Measurements from ENCODE around the gene TRIM49D1. TPM values are rescaled to one million over a fixed set of nuclear protein-coding genes. Genes with fewer than 3 reads are reported as not detected.
"Not testable (repeated sequence)": the region's sequence is repeated elsewhere in the genome, so short reads cannot be mapped to it uniquely, and the experiment has no call there.

Gene TRIM49D1
- total RNA-seq (2014; rRNA removed; shearing (Covaris generic)) = not detected in 2 replicates

GRCh38 chr11:89922195-89922660 is at the start of gene TRIM49D1:
Gene TRIM49D1, minus strand, starts transcription at chr11:89922245. Its CDS starts 4,535 bp downstream, at chr11:89917710.
- DNase-seq (ENCODE audit: low read depth) = no peak

GRCh38 chr11:89965737-89966136 is 43.7 kb upstream of the TRIM49D1 start, which contains the start of gene TRIM64:
Gene TRIM64, plus strand, starts transcription at chr11:89966037. Its CDS starts 2,467 bp downstream, at chr11:89968504.
- DNase-seq (ENCODE audit: low read depth) = not testable (repeated sequence)

GRCh38 chr11:89960833-89961232 is 38.8 kb upstream of the TRIM49D1 start:
- DNase-seq (ENCODE audit: low read depth) = not testable (repeated sequence)

GRCh38 chr11:89923764-89924163 is 1.7 kb upstream of the TRIM49D1 start, which contains the start of gene TRIM49D2:
Gene TRIM49D2, plus strand, starts transcription at chr11:89924064. Its CDS starts 2,698 bp downstream, at chr11:89926762.
- not testable (repeated sequence) for DNase-seq (ENCODE audit: low read depth)

GRCh38 chr11:89900809-89901208 is 21.2 kb downstream of the TRIM49D1 start:
- DNase-seq (ENCODE audit: low read depth) = not testable (repeated sequence)

- DNase-seq (ENCODE audit: low read depth) = not testable (repeated sequence)
Observed at GRCh38 chr11:89893245-89893644, 28.8 kb downstream of the TRIM49D1 start.

- not testable (repeated sequence) for DNase-seq (ENCODE audit: low read depth)
Observed at GRCh38 chr11:89877511-89877910, 44.5 kb downstream of the TRIM49D1 start.

- not testable (repeated sequence) for DNase-seq (ENCODE audit: low read depth)
Observed at GRCh38 chr11:89872588-89872987, 49.5 kb downstream of the TRIM49D1 start.

- DNase-seq (ENCODE audit: low read depth) = not testable (repeated sequence)
Observed at GRCh38 chr11:89865223-89865622, 56.8 kb downstream of the TRIM49D1 start.

GRCh38 chr11:89863906-89864704 is 57.9 kb downstream of the TRIM49D1 start:
- DNase-seq (ENCODE audit: low read depth) = not testable (repeated sequence)

Other genes starting within 250 kb of the TRIM49D1 start
- not detected in 2 replicates for gene TRIM77, start 211.9 kb downstream of the TRIM49D1 start, total RNA-seq (2014; rRNA removed; shearing (Covaris generic))
- not detected in 2 replicates for gene TRIM49, start 113.7 kb downstream of the TRIM49D1 start, total RNA-seq (2014; rRNA removed; shearing (Covaris generic))
- not detected in 2 replicates for gene TRIM64B, start 43.8 kb downstream of the TRIM49D1 start, total RNA-seq (2014; rRNA removed; shearing (Covaris generic))
- gene TRIM49D2, start 1.8 kb upstream of the TRIM49D1 start, total RNA-seq (2014; rRNA removed; shearing (Covaris generic)) = not detected in 2 replicates
- gene TRIM64, start 43.8 kb upstream of the TRIM49D1 start, total RNA-seq (2014; rRNA removed; shearing (Covaris generic)) = not detected in 2 replicates
- gene TRIM49C, start 108.9 kb upstream of the TRIM49D1 start, total RNA-seq (2014; rRNA removed; shearing (Covaris generic)) = not detected in 2 replicates
- not detected in 2 replicates for gene UBTFL1, start 163.7 kb upstream of the TRIM49D1 start, total RNA-seq (2014; rRNA removed; shearing (Covaris generic))
- 0.15 TPM in 1 of 2 replicates, not detected in the other for gene NAALAD2, start 212.4 kb upstream of the TRIM49D1 start, total RNA-seq (2014; rRNA removed; shearing (Covaris generic))